ENCODE data around the gene ITGB6.

The ITGB6 gene

DNA sequence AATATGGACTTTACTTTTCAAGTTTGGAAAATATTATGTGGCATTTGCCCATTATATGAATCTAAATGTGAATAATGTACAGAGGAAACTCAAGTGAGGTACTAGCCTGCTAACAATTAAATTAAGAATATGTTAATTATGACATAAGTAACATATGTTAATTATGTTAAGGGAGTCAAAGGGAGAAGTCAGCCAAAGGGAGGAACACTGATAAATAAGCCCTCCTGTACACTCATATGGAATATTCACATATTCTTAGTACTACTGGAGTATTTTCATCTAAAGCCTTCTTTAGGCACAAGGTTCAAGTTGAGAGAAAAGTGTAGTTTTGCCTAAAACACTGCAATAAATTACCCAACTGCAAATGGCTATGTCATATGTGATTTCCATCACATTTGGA, 30.1 kb downstream of the ITGB6 start:
- no peak overlapping the region for H2AFZ ChIP-seq (ENCODE audit: low read length)
- H3F3A ChIP-seq (ENCODE audit: insufficient read depth, low read length) = no peaks in the 10 kb centered on the region
- TF ChIP-seq, protein P1, sequence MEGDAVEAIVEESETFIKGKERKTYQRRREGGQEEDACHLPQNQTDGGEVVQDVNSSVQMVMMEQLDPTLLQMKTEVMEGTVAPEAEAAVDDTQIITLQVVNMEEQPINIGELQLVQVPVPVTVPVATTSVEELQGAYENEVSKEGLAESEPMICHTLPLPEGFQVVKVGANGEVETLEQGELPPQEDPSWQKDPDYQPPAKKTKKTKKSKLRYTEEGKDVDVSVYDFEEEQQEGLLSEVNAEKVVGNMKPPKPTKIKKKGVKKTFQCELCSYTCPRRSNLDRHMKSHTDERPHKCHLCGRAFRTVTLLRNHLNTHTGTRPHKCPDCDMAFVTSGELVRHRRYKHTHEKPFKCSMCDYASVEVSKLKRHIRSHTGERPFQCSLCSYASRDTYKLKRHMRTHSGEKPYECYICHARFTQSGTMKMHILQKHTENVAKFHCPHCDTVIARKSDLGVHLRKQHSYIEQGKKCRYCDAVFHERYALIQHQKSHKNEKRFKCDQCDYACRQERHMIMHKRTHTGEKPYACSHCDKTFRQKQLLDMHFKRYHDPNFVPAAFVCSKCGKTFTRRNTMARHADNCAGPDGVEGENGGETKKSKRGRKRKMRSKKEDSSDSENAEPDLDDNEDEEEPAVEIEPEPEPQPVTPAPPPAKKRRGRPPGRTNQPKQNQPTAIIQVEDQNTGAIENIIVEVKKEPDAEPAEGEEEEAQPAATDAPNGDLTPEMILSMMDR (IDR thresholded peaks at IDR 0.05; ENCODE audit: low read length) = no peak
- TF ChIP-seq EZH2 (IDR thresholded peaks at IDR 0.05; ENCODE audit: borderline replicate concordance, low read length) = no peak
- no peaks in the 10 kb centered on the region for H4K20me1 ChIP-seq (ENCODE audit: insufficient read depth, low read length)
- H3K79me2 ChIP-seq (ENCODE audit: insufficient read depth, low read length) = no peaks in the 10 kb centered on the region
- H3K4me2 ChIP-seq (ENCODE audit: low read length) = no peak overlapping the region
- no peak overlapping the region for H3K4me3 ChIP-seq (ENCODE audit: low read depth, low read length, poor library complexity, severe bottlenecking)
- H3K9me3 ChIP-seq (ENCODE audit: low read length) = no peaks in the 10 kb centered on the region
- H3K27me3 ChIP-seq (ENCODE audit: insufficient read depth, low read length) = no peaks in the 10 kb centered on the region
- H3K36me3 ChIP-seq (ENCODE audit: insufficient read depth, low read length) = no peaks in the 10 kb centered on the region
- no peaks in the 10 kb centered on the region for H3K4me1 ChIP-seq (ENCODE audit: insufficient read depth, low read length, severe bottlenecking)
- H3K9ac ChIP-seq (ENCODE audit: low read length) = no peak overlapping the region
- H3K27ac ChIP-seq (ENCODE audit: low read depth, low read length, poor library complexity, severe bottlenecking) = no peak overlapping the region
- no peaks in the 10 kb centered on the region for H3K9me2 ChIP-seq (ENCODE audit: low read depth, low read length)

DNA sequence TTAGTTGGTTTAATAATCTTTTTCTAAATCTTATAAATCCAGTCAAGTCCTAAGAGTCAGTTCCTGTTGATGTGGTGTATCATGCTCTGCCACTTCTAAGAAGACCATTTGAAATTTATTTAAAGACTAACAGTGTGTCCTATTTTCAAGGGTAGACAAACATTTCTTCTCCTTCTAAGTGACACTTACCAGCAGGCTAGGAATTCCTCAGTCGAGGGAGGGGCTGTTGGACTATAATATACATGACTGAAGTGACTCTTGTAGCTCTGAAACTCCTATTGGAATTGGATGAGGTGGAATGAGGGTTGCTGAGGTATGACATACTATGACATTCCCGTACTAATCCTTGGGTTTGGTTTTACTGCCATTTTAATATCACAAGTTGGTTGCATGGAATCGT, 30.6 kb downstream of the ITGB6 start:
- Histone ChIP-seq H3K9ac (ENCODE audit: low read length) (no peak overlapping the region), H3K79me2 (ENCODE audit: insufficient read depth, low read length) (no peaks in the 10 kb centered on the region), H3F3A (ENCODE audit: insufficient read depth, low read length) (no peaks in the 10 kb centered on the region), H3K4me3 (ENCODE audit: low read depth, low read length, poor library complexity, severe bottlenecking) (no peak overlapping the region), H3K27me3 (ENCODE audit: insufficient read depth, low read length) (no peaks in the 10 kb centered on the region), H3K4me1 (ENCODE audit: insufficient read depth, low read length, severe bottlenecking) (no peaks in the 10 kb centered on the region), H4K20me1 (ENCODE audit: insufficient read depth, low read length) (no peaks in the 10 kb centered on the region), H3K36me3 (ENCODE audit: insufficient read depth, low read length) (no peaks in the 10 kb centered on the region), H3K27ac (ENCODE audit: low read depth, low read length, poor library complexity, severe bottlenecking) (no peak overlapping the region), H3K9me3 (ENCODE audit: low read length) (no peaks in the 10 kb centered on the region), H3K4me2 (ENCODE audit: low read length) (no peak overlapping the region), H2AFZ (ENCODE audit: low read length) (no peak overlapping the region), H3K9me2 (ENCODE audit: low read depth, low read length) (no peaks in the 10 kb centered on the region)
- TF ChIP-seq, protein P1 (IDR thresholded peaks at IDR 0.05; ENCODE audit: low read length) = no peak
- no peak for TF ChIP-seq EZH2 (IDR thresholded peaks at IDR 0.05; ENCODE audit: borderline replicate concordance, low read length)

DNA sequence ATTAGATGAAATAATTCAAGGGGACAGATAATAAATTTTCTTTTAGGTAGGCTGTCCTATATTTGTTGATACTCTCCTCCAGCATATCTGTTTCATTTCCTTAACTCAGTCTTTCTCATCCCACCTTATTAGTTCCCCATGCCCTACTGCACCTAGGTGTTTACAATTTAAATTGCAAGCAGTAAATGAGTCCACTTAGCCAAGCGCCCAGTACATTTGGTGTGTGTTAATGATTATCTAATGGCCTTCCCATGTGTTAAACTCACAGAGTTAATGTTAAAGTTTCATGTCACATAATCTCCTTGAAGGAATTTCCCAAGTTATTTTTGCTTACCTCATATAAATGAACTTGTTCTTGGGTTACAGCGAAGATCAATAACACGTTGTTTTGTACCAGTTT, 31.2 kb downstream of the ITGB6 start:
- H3K4me2 ChIP-seq (ENCODE audit: low read length) = no peak overlapping the region
- H3F3A ChIP-seq (ENCODE audit: insufficient read depth, low read length) = no peaks in the 10 kb centered on the region
- no peaks in the 10 kb centered on the region for H3K4me1 ChIP-seq (ENCODE audit: insufficient read depth, low read length, severe bottlenecking)
- H3K27ac ChIP-seq (ENCODE audit: low read depth, low read length, poor library complexity, severe bottlenecking) = no peak overlapping the region
- H3K27me3 ChIP-seq (ENCODE audit: insufficient read depth, low read length) = no peaks in the 10 kb centered on the region
- no peaks in the 10 kb centered on the region for H3K9me2 ChIP-seq (ENCODE audit: low read depth, low read length)
- H3K9me3 ChIP-seq (ENCODE audit: low read length) = no peaks in the 10 kb centered on the region
- H3K79me2 ChIP-seq (ENCODE audit: insufficient read depth, low read length) = no peaks in the 10 kb centered on the region
- TF ChIP-seq EZH2 (IDR thresholded peaks at IDR 0.05; ENCODE audit: borderline replicate concordance, low read length) = no peak
- TF ChIP-seq, protein P1 (IDR thresholded peaks at IDR 0.05; ENCODE audit: low read length) = no peak
- no peak overlapping the region for H2AFZ ChIP-seq (ENCODE audit: low read length)
- H3K9ac ChIP-seq (ENCODE audit: low read length) = no peak overlapping the region
- no peaks in the 10 kb centered on the region for H4K20me1 ChIP-seq (ENCODE audit: insufficient read depth, low read length)
- no peaks in the 10 kb centered on the region for H3K36me3 ChIP-seq (ENCODE audit: insufficient read depth, low read length)
- no peak overlapping the region for H3K4me3 ChIP-seq (ENCODE audit: low read depth, low read length, poor library complexity, severe bottlenecking)

Data from OCI-LY1 (cell line).